ENCODE measurements around the gene PXDN. TPM values are rescaled to one million over a fixed set of nuclear protein-coding genes. Genes with fewer than 3 reads are reported as not detected.
"Not testable (repeated sequence)": the region's sequence is repeated elsewhere in the genome, so short reads cannot be mapped to it uniquely, and the experiment has no call there.

Gene PXDN
- total RNA-seq, 1 donor from 2014 or later = 459 TPM

GRCh38 chr2:1738163-1738562 is 6.2 kb downstream of the PXDN start:
- TF ChIP-seq CTCF (IDR thresholded peaks at IDR 0.05) = no peak
- Mint-ChIP-seq H3K36me3 (ENCODE audit: unreplicated experiment) (peaks cover 9% of the 10 kb centered on the region), H3K9me3 (ENCODE audit: unreplicated experiment) (peaks cover 4% of the 10 kb centered on the region), H3K4me1 (ENCODE audit: unreplicated experiment) (peaks cover 74% of the 10 kb centered on the region), H3K27ac (ENCODE audit: unreplicated experiment) (peak overlapping the region; percentile 34), H3K27me3 (ENCODE audit: unreplicated experiment) (no peaks in the 10 kb centered on the region), H3K4me3 (ENCODE audit: unreplicated experiment) (no peak overlapping the region)
- DNase-seq (ENCODE audit: extremely low spot score, unreplicated experiment) = no peak

- TF ChIP-seq CTCF (IDR thresholded peaks at IDR 0.05) = no peak
- H3K4me1 Mint-ChIP-seq (ENCODE audit: unreplicated experiment) = peaks cover 75% of the 10 kb centered on the region
- H3K36me3 Mint-ChIP-seq (ENCODE audit: unreplicated experiment) = peaks cover 13% of the 10 kb centered on the region
- peak overlapping the region; percentile 2 for H3K4me3 Mint-ChIP-seq (ENCODE audit: unreplicated experiment)
- H3K27ac Mint-ChIP-seq (ENCODE audit: unreplicated experiment) = peak overlapping the region; percentile 93
- H3K9me3 Mint-ChIP-seq (ENCODE audit: unreplicated experiment) = peaks cover 9% of the 10 kb centered on the region
- peak; percentile 72 for DNase-seq (ENCODE audit: extremely low spot score, unreplicated experiment)
- H3K27me3 Mint-ChIP-seq (ENCODE audit: unreplicated experiment) = no peaks in the 10 kb centered on the region
Observed at GRCh38 chr2:1736997-1737480, 7.3 kb downstream of the PXDN start.

GRCh38 chr2:1736045-1736444 is 8.3 kb downstream of the PXDN start:
- Mint-ChIP-seq H3K27ac (ENCODE audit: unreplicated experiment) (peak overlapping the region; percentile 93), H3K4me3 (ENCODE audit: unreplicated experiment) (no peak overlapping the region), H3K9me3 (ENCODE audit: unreplicated experiment) (peaks cover 9% of the 10 kb centered on the region), H3K4me1 (ENCODE audit: unreplicated experiment) (peaks cover 75% of the 10 kb centered on the region), H3K27me3 (ENCODE audit: unreplicated experiment) (no peaks in the 10 kb centered on the region), H3K36me3 (ENCODE audit: unreplicated experiment) (peaks cover 13% of the 10 kb centered on the region)
- no peak for TF ChIP-seq CTCF (IDR thresholded peaks at IDR 0.05)
- no peak for DNase-seq (ENCODE audit: extremely low spot score, unreplicated experiment)

GRCh38 chr2:1733298-1733697 is 11.0 kb downstream of the PXDN start:
- H3K27me3 Mint-ChIP-seq (ENCODE audit: unreplicated experiment); DNase-seq (ENCODE audit: extremely low spot score, unreplicated experiment); H3K9me3 Mint-ChIP-seq (ENCODE audit: unreplicated experiment); H3K4me3 Mint-ChIP-seq (ENCODE audit: unreplicated experiment): not testable (repeated sequence)
- H3K36me3 Mint-ChIP-seq (ENCODE audit: unreplicated experiment) = peaks cover 13% of the 10 kb centered on the region
- H3K27ac Mint-ChIP-seq (ENCODE audit: unreplicated experiment) = peak overlapping the region; percentile 99
- H3K4me1 Mint-ChIP-seq (ENCODE audit: unreplicated experiment) = peaks cover 78% of the 10 kb centered on the region

GRCh38 chr2:1731963-1732768 is 12.1 kb downstream of the PXDN start:
- Mint-ChIP-seq H3K9me3 (ENCODE audit: unreplicated experiment) (peaks cover 9% of the 10 kb centered on the region), H3K4me1 (ENCODE audit: unreplicated experiment) (peaks cover 80% of the 10 kb centered on the region), H3K4me3 (ENCODE audit: unreplicated experiment) (peak overlapping the region; percentile 52)

More at GRCh38 chr2:1731963-1732768, 12.1 kb downstream of the PXDN start:
- peak overlapping the region; percentile 99 for H3K27ac Mint-ChIP-seq (ENCODE audit: unreplicated experiment)
- TF ChIP-seq CTCF (IDR thresholded peaks at IDR 0.05) = no peak
- peaks cover 13% of the 10 kb centered on the region for H3K36me3 Mint-ChIP-seq (ENCODE audit: unreplicated experiment)
- H3K27me3 Mint-ChIP-seq (ENCODE audit: unreplicated experiment) = no peaks in the 10 kb centered on the region
- peak; percentile 83 for DNase-seq (ENCODE audit: extremely low spot score, unreplicated experiment)

Measured in osteocyte (in vitro differentiated cells).